Spinal cord (tissue), 10 donors: Measurements from ENCODE around the gene KCNE4. TPM values are rescaled to one million over a fixed set of nuclear protein-coding genes. Genes with fewer than 3 reads are reported as not detected.
"Not testable (repeated sequence)": the region's sequence is repeated elsewhere in the genome, so short reads cannot be mapped to it uniquely, and the experiment has no call there.

Source experiments
- DNase-seq, 6 donors: peaks; one replicate each; pipeline versions ENCODE4 v3.0.0 to v3.0.0-alpha.2; 2013 to 2015; ENCODE audit warnings: low spot score in 6 of 6, low read depth in 4 of 6
- H3K27ac ChIP-seq: one replicate; pipeline ENCODE4 v1.5.1; 2013; ENCODE audit warnings: low read depth, low read length, control low read depth
- H3K27me3 ChIP-seq: one replicate; pipeline ENCODE4 v1.6.1; 2013; ENCODE audit warnings: low read length; ENCODE audit not compliant: control insufficient read depth, insufficient read depth
- H3K36me3 ChIP-seq: one replicate; pipeline ENCODE4 v1.6.1; 2013; ENCODE audit warnings: low read length; ENCODE audit not compliant: control insufficient read depth, insufficient read depth
- H3K4me1 ChIP-seq: one replicate; pipeline ENCODE4 v1.6.1; 2013; ENCODE audit warnings: low read length; ENCODE audit not compliant: control insufficient read depth, insufficient read depth
- H3K4me3 ChIP-seq: one replicate; pipeline ENCODE4 v1.5.1; 2013; ENCODE audit warnings: low read depth, low read length, control low read depth
- H3K9me3 ChIP-seq: one replicate; pipeline ENCODE4 v1.6.1; 2013; ENCODE audit warnings: low read length; ENCODE audit not compliant: control insufficient read depth, insufficient read depth
- WGBS: methylation state at CpG from one replicate; pipeline ENCODE4 v1.1.5; 2013; ENCODE audit warnings: missing lambda C conversion rate; ENCODE audit not compliant: insufficient coverage; 5-methylcytosine and 5-hydroxymethylcytosine counted together
- polyA plus RNA-seq, 2 donors: library from polyadenylated mRNA; unstranded; fragments of 120-200 nt; gene quantifications; one replicate each; pipeline ENCODE4 v1.2.1, GENCODE V29; 2013; ENCODE audit not compliant: insufficient read length in 2 of 2
- total RNA-seq, 2 donors: library from RNA; depleted of rRNA in 1 of 2; stranded (reverse); fragments of 120-200 nt in 1 of 2; fragments of >200 nt in 1 of 2; gene quantifications; one replicate each; pipeline versions ENCODE4 v1.2.3 to v1.2.4, GENCODE V29; 2013 to 2014
- donor health status: healthy.

KCNE4 gene
- total and polyA plus RNA-seq, 4 donors: 8.3 to 23.8 (median 12.2) TPM

DNA sequence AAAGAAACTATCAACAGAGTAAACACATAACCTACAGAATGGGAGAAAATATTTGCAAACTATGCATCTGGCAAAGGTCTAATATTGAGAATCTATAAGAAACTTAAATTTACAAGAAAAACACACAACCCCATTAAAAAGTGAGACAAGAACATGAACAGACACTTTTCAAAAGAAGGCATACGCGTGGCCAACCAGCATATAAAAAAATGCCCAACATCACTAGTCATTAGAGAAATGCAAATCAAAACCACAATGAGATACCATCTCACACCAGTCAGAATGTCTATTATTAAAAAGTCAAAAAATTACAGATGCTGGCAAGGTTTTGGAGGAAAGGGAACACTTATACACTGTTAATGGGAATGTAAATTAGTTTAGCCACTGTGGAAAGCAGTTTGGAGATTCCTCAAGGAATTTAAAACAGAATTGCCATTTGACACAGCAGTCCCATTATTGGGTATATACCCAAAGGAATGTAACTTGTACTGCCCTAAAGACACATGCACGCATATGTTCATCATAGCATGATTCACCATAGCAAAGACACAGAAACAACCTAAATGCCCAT, 28.9 kb downstream of the KCNE4 start:
- H3K4me3 ChIP-seq, H3K4me1 ChIP-seq, H3K9me3 ChIP-seq, DNase-seq, H3K36me3 ChIP-seq, H3K27ac ChIP-seq, H3K27me3 ChIP-seq: not testable (repeated sequence)
- no CpG with 5 or more reads among the region's 3 CpGs for WGBS

DNA sequence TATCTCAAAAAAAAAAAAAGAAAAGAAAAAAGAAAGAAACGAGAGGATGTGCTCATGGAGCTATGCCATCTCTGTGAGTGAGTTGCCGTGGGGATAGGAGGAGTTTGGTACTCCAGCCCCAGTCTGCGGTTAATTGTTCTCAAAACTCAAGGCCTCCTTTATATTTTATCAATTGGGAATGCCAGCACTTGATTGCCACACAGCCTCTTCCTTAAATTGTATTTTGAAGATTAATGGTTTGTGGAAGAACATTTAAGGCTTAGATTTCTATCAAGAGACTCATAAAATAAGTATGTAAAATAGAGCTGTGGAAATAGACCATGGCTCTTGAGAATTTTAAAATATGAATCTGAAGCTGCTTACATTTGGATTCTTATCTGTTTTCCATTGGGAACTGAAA, 29.8 kb downstream of the KCNE4 start:
- Histone ChIP-seq H3K4me1 (peaks cover 16% of the 10 kb centered on the region), H3K36me3 (no peaks in the 10 kb centered on the region), H3K4me3 (no peak overlapping the region), H3K9me3 (no peaks in the 10 kb centered on the region), H3K27me3 (no peaks in the 10 kb centered on the region), H3K27ac (no peak overlapping the region)
- no CpG with 5 or more reads among the region's 3 CpGs for WGBS
- DNase-seq: no peak

GRCh38 chr2:223082706-223083105, 30.7 kb downstream of the KCNE4 start:
- no peaks in the 10 kb centered on the region for H3K9me3 ChIP-seq
- WGBS: no CpG with 5 or more reads among the region's 2 CpGs
- H3K4me1 ChIP-seq: peaks cover 17% of the 10 kb centered on the region
- H3K36me3 ChIP-seq: no peaks in the 10 kb centered on the region
- no peaks in the 10 kb centered on the region for H3K27me3 ChIP-seq
- DNase-seq: no peak
- H3K27ac ChIP-seq: no peak overlapping the region
- no peak overlapping the region for H3K4me3 ChIP-seq

DNA sequence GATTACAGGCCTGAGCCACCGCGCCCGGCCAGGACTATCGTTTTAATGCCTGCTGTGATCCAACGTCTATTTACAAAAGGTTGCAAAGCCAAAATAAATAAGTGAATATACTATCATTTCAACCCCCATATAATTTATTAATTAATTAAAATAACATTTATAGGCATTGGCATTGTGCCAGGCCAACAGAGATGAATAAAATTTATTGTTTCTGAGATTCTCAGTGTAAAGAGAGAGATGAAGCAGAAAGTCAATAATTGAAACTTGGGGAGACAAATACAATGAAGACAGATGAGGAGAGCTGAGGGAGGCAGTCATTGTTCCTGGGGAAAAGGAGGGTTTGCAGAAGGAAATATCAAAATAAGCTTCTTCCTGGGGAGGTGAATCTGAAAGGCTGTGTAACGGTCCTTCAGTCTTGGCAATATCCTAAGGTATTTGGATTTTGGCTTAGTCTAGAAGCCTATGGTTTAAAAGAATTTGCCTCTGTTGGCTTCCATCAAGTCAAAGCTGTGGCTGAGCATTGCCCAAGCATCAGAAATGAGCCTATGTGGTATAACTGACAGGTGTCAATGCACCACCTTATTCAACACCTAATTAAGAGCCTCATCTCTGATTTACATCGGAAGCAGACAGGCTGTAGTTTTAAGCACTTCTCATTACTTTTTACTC, 31.5 kb downstream of the KCNE4 start:
- WGBS: 44% methylated on average over 2 of the region's 7 CpGs
- Histone ChIP-seq H3K4me1 (peaks cover 17% of the 10 kb centered on the region), H3K27ac (no peak overlapping the region), H3K36me3 (no peaks in the 10 kb centered on the region), H3K9me3 (no peaks in the 10 kb centered on the region), H3K27me3 (no peaks in the 10 kb centered on the region), H3K4me3 (no peak overlapping the region)
- DNase-seq: no peak

- Histone ChIP-seq H3K27ac (no peak overlapping the region), H3K27me3 (no peaks in the 10 kb centered on the region), H3K4me1 (peaks cover 17% of the 10 kb centered on the region), H3K4me3 (no peak overlapping the region), H3K36me3 (no peaks in the 10 kb centered on the region), H3K9me3 (no peaks in the 10 kb centered on the region)
- 20% methylated on average over 2 of the region's 2 CpGs for WGBS
- DNase-seq: peak in 2 of 6 donors; percentile 42 to 55
Measured at GRCh38 chr2:223084873-223085272, 32.9 kb downstream of the KCNE4 start.

DNA sequence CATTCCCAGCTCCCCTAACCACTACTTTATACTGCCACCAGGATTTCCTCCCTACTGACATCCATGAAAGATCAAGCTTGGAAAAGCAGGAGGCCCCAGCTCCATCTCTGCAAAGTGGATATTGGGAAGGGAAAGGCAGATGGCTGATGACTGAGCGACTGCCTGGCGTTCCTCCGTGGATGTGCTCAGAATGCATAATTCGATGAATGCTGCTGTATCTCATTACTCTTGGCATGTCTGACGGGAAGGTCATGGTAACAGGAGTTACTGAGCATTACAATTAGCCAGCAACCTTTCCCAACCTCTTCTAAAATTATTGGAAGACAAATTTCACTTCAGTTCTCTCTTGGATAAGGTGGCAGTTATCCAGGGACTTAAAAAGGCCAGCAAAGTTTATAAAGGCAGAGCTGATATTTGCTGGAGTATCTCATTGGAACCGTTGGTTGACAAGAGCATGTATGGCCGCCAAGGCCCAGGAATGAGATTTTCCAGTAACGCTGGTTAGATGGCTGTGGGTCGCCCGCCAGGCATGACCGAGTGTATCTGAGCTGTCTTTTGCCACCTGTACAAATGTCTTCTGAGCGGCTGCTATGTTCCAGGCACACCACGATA, 34.5 kb downstream of the KCNE4 start:
- WGBS: 65% methylated on average over 10 of the region's 13 CpGs
- H3K4me3 ChIP-seq: no peak overlapping the region
- H3K36me3 ChIP-seq: no peaks in the 10 kb centered on the region
- peaks cover 2% of the 10 kb centered on the region for H3K9me3 ChIP-seq
- no peaks in the 10 kb centered on the region for H3K27me3 ChIP-seq
- H3K27ac ChIP-seq: no peak overlapping the region
- peaks cover 17% of the 10 kb centered on the region for H3K4me1 ChIP-seq
- DNase-seq: peak in 5 of 6 donors; percentile 57 to 94 (median 70)

GRCh38 chr2:223087466-223087865, 35.5 kb downstream of the KCNE4 start:
- no peak for DNase-seq
- H3K27ac ChIP-seq: no peak overlapping the region
- no peak overlapping the region for H3K4me3 ChIP-seq
- H3K9me3 ChIP-seq: peaks cover 2% of the 10 kb centered on the region
- H3K27me3 ChIP-seq: no peaks in the 10 kb centered on the region
- no CpG with 5 or more reads among the region's 5 CpGs for WGBS
- peaks cover 17% of the 10 kb centered on the region for H3K4me1 ChIP-seq
- no peaks in the 10 kb centered on the region for H3K36me3 ChIP-seq

GRCh38 chr2:223088866-223089265, 36.9 kb downstream of the KCNE4 start:
- H3K27me3 ChIP-seq: no peaks in the 10 kb centered on the region
- WGBS: 78% methylated on average over 1 of the region's 3 CpGs
- peaks cover 2% of the 10 kb centered on the region for H3K9me3 ChIP-seq
- H3K4me1 ChIP-seq: peaks cover 20% of the 10 kb centered on the region
- no peak overlapping the region for H3K4me3 ChIP-seq
- no peak overlapping the region for H3K27ac ChIP-seq
- DNase-seq: no peak
- no peaks in the 10 kb centered on the region for H3K36me3 ChIP-seq

- Histone ChIP-seq H3K4me3 (no peak overlapping the region), H3K9me3 (peaks cover 2% of the 10 kb centered on the region), H3K36me3 (no peaks in the 10 kb centered on the region), H3K27me3 (no peaks in the 10 kb centered on the region), H3K27ac (no peak overlapping the region), H3K4me1 (peaks cover 16% of the 10 kb centered on the region)
- DNase-seq: peak in 1 of 6 donors; percentile 17
- 72% methylated on average over 2 of the region's 5 CpGs for WGBS
Measured at GRCh38 chr2:223090039-223090438, 38.0 kb downstream of the KCNE4 start.
